Measurements from ENCODE around the gene USP9X.
"Not testable (repeated sequence)": the region's sequence is repeated elsewhere in the genome, so short reads cannot be mapped to it uniquely, and the experiment has no call there.

Gene USP9X

GRCh38 chrX:41192880-41193279, 107.6 kb downstream of the USP9X start:
- no peak for DNase-seq

GRCh38 chrX:41198410-41198809, 113.2 kb downstream of the USP9X start:
- no peak for DNase-seq

GRCh38 chrX:41200785-41201184, 115.5 kb downstream of the USP9X start:
- no peak for DNase-seq

- no peak for DNase-seq
These were observed 124.6 kb downstream of the USP9X start for GRCh38 chrX:41209853-41210252.

GRCh38 chrX:41224605-41225004, 139.4 kb downstream of the USP9X start:
- DNase-seq, result no peak

- DNase-seq, result no peak
These were observed 148.7 kb downstream of the USP9X start for GRCh38 chrX:41233988-41234387.

GRCh38 chrX:41234471-41234870, 149.2 kb downstream of the USP9X start:
- DNase-seq, result not testable (repeated sequence)

- no peak for DNase-seq
These were observed 149.7 kb downstream of the USP9X start for GRCh38 chrX:41234962-41235361.

- DNase-seq, result no peak
These were observed 151.4 kb downstream of the USP9X start for GRCh38 chrX:41236629-41237028.

- DNase-seq, result no peak
These were observed 155.3 kb downstream of the USP9X start for GRCh38 chrX:41240509-41240908.

GRCh38 chrX:41241962-41242361, 156.7 kb downstream of the USP9X start:
- DNase-seq, result no peak

GRCh38 chrX:41245641-41246040, 160.4 kb downstream of the USP9X start:
- DNase-seq, result no peak

- DNase-seq, result no peak
These were observed 165.6 kb downstream of the USP9X start for GRCh38 chrX:41250867-41251266.

- DNase-seq, result no peak
These were observed 172.6 kb downstream of the USP9X start for GRCh38 chrX:41257801-41258200.

GRCh38 chrX:41258226-41258625, 173.0 kb downstream of the USP9X start:
- DNase-seq, result no peak

GRCh38 chrX:41258871-41259270, 173.6 kb downstream of the USP9X start:
- DNase-seq, result no peak

GRCh38 chrX:41259516-41259915, 174.3 kb downstream of the USP9X start:
- DNase-seq, result no peak

- no peak for DNase-seq
These were observed 180.4 kb downstream of the USP9X start for GRCh38 chrX:41265615-41266014.

- DNase-seq, result no peak
These were observed 188.4 kb downstream of the USP9X start for GRCh38 chrX:41273638-41274037.

- no peak for DNase-seq
These were observed 190.7 kb downstream of the USP9X start for GRCh38 chrX:41275661-41276609.

- DNase-seq, result no peak
These were observed 191.6 kb downstream of the USP9X start for GRCh38 chrX:41276661-41277506.

GRCh38 chrX:41282307-41282706, 197.1 kb downstream of the USP9X start:
- not testable (repeated sequence) for DNase-seq

- DNase-seq, result not testable (repeated sequence)
These were observed 200.7 kb downstream of the USP9X start for GRCh38 chrX:41285928-41286327.

Measured in activated gamma-delta T cell (primary cell).